Hepatocyte (in vitro differentiated cells): ENCODE measurements around the gene SBF2.

Experiments used
- CTCF ChIP-seq: fragments of 200-600 bp; sonication (generic); IDR thresholded peaks from 2 replicates; pipeline ENCODE4 v1.5.1; 2016; ENCODE audit warnings: antibody characterized with exemption, mild to moderate bottlenecking; ENCODE audit not compliant: poor library complexity
- EZH2 ChIP-seq: fragments of 200-600 bp; sonication (generic); IDR thresholded peaks from 2 replicates; pipeline ENCODE4 v1.6.1; 2016; ENCODE audit warnings: antibody characterized with exemption, mild to moderate bottlenecking, borderline replicate concordance

- TF ChIP-seq CTCF (no peak), EZH2 (no peak)
Measured at GRCh38 chr11:10150800-10151199, 143.2 kb downstream of the SBF2 start.
